ENCODE results near the gene ARHGAP11A.

ARHGAP11A gene

GRCh38 chr15:32667321-32667720 lies 52.0 kb downstream of the ARHGAP11A start:
- DNase-seq (ENCODE audit: low spot score) = no peak
- Mint-ChIP-seq H3K4me3 (no peak overlapping the region), H3K27ac (no peak overlapping the region), H3K4me1 (ENCODE audit: low read depth) (peaks cover 3% of the 10 kb centered on the region), H3K36me3 (ENCODE audit: low read depth) (peaks cover 4% of the 10 kb centered on the region), H3K27me3 (ENCODE audit: low read depth) (no peaks in the 10 kb centered on the region), H3K9me3 (no peaks in the 10 kb centered on the region)

- Mint-ChIP-seq H3K27me3 (ENCODE audit: low read depth) (no peaks in the 10 kb centered on the region), H3K36me3 (ENCODE audit: low read depth) (peaks cover under 1% of the 10 kb centered on the region), H3K4me1 (ENCODE audit: low read depth) (no peaks in the 10 kb centered on the region), H3K27ac (no peak overlapping the region), H3K4me3 (no peak overlapping the region), H3K9me3 (no peaks in the 10 kb centered on the region)
- DNase-seq (ENCODE audit: low spot score) = no peak
Observed at GRCh38 chr15:32668942-32669341, 53.6 kb downstream of the ARHGAP11A start.

DNA sequence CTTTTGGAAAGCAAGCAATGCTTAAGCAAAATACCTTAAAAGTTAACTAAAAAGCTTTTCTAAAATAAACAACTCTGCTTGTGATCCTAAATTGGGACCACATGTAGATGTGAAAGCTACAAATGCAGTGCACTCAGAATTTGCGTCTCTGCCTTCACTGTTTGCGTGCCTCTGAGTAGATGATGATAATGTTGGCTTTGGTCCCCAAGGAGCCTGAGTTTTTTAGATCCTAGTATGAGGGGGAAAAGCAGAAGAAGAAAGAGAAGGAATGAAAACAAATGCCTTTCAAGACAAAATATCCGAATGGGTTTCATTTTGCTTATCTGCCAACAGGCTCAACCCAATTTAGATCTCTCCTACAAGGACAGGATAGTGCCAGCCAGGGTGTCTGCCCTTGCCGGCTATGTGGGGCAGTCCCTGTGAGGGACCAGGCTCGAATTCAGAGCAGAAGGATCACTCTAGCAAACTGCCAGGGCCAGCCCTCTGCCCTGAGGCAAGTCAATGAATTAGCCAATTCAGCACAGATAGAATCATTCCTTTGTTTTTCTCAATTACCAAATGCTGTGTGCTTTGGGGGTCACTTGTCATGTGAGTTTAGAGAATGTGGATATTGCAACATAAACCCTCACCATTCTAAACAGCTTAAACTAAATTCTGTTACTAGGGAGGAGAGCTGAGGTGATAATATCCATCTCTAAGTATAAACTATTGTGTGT lies 54.8 kb downstream of the ARHGAP11A start:
- H3K27ac Mint-ChIP-seq = no peak overlapping the region
- no peak for DNase-seq (ENCODE audit: low spot score)
- no peaks in the 10 kb centered on the region for H3K4me1 Mint-ChIP-seq (ENCODE audit: low read depth)
- no peaks in the 10 kb centered on the region for H3K27me3 Mint-ChIP-seq (ENCODE audit: low read depth)
- H3K4me3 Mint-ChIP-seq = no peak overlapping the region
- no peaks in the 10 kb centered on the region for H3K36me3 Mint-ChIP-seq (ENCODE audit: low read depth)
- H3K9me3 Mint-ChIP-seq = no peaks in the 10 kb centered on the region

GRCh38 chr15:32670623-32671022 lies 55.3 kb downstream of the ARHGAP11A start:
- Mint-ChIP-seq H3K9me3 (no peaks in the 10 kb centered on the region), H3K4me1 (ENCODE audit: low read depth) (no peaks in the 10 kb centered on the region), H3K36me3 (ENCODE audit: low read depth) (no peaks in the 10 kb centered on the region), H3K27ac (no peak overlapping the region), H3K4me3 (no peak overlapping the region), H3K27me3 (ENCODE audit: low read depth) (no peaks in the 10 kb centered on the region)
- DNase-seq (ENCODE audit: low spot score) = no peak

DNA sequence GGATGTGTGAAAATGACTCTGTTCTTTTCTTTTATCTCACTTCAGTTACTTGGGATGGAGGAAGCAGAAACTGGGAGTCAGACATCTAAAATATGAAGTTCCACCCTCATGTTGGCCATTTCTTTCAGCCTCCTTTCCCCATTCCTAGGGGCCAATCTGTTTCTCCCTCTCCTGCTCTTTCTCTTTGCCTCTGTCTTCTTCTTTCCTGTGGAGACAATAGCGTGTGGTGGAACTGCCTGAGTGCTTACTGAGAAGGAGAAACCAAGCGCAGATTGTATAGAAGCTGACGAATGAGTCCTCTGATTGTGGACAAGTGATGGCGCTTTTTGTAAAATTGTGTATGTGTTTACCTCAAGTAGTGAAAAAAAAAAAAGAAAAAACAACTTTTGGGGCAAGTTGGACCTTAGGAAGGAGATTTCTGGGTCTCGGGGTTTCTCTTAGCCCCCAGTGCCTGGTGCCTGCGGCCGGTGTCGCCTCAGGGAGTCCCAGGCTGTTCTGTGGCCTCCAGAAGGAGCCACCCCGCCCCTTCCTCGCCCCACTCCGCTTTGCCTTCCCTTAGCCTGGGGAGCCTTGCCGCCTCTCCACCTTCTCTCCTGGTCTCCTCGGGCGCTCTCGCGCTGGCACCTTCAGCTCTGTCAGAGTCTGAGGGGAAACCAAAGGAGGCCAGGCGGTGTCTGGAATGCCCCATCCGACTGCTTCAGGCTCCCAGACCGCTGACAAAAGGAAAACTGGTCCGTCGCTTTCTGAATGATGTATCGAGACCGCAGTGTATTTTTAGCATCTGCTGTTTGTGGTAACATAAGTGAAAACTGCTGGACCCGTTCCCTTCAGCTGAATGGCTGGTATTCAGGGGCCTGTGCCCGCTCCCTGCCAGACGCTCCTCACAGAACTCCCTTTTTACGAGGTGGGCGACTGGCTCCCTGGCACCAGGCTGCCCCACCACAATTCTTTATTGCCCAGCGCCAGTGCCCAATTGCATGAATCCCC lies 56.3 kb downstream of the ARHGAP11A start:
- no peaks in the 10 kb centered on the region for H3K9me3 Mint-ChIP-seq

DNA sequence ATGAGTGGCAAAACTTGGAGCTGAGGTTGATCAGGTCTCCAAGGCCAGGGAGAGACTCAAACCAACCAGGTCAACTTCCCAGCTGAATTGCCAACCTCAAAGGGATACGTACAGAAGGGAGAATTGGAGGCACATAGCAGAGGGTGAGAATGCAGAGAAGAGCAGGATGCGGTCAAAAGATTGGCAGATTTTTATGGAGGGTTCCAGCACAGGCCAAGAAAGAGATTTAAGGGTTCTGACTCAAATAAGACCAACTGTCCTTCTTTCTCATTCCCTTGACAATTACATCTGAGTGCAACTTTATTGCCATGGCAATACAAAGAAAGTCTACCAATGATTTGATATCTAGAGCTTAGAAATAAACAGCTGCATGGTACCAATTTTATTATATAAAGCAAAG lies 59.4 kb downstream of the ARHGAP11A start:
- Mint-ChIP-seq H3K36me3 (ENCODE audit: low read depth) (no peaks in the 10 kb centered on the region), H3K27me3 (ENCODE audit: low read depth) (peaks cover 2% of the 10 kb centered on the region), H3K4me3 (no peak overlapping the region), H3K27ac (no peak overlapping the region), H3K4me1 (ENCODE audit: low read depth) (no peaks in the 10 kb centered on the region), H3K9me3 (no peaks in the 10 kb centered on the region)
- DNase-seq (ENCODE audit: low spot score) = no peak

More for the DNA sequence above, 56.3 kb downstream of the ARHGAP11A start:
- no peaks in the 10 kb centered on the region for H3K27me3 Mint-ChIP-seq (ENCODE audit: low read depth)
- no peaks in the 10 kb centered on the region for H3K4me1 Mint-ChIP-seq (ENCODE audit: low read depth)
- H3K36me3 Mint-ChIP-seq (ENCODE audit: low read depth) = no peaks in the 10 kb centered on the region
- DNase-seq (ENCODE audit: low spot score) = no peak
- H3K4me3 Mint-ChIP-seq = no peak overlapping the region
- no peak overlapping the region for H3K27ac Mint-ChIP-seq

DNA sequence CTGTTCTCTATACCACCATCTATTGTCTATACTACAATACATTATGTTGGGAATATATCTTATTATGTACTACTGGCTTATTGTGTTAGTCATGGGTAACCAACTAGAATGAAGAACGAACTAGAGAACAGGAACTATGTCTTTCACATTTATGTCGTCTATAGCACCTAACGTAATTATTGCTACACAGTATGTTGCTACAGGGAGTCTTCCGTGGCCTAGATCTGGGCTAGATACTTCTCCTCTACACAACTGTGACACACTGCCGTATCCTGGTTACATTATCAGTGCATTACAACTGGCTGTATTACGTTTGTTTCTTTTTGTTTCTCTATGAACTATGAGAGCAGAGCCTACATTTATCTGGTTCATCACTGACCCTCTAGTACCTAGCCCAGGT lies 60.2 kb downstream of the ARHGAP11A start:
- Mint-ChIP-seq H3K36me3 (ENCODE audit: low read depth) (no peaks in the 10 kb centered on the region), H3K9me3 (no peaks in the 10 kb centered on the region)
- no peak for DNase-seq (ENCODE audit: low spot score)

DNA sequence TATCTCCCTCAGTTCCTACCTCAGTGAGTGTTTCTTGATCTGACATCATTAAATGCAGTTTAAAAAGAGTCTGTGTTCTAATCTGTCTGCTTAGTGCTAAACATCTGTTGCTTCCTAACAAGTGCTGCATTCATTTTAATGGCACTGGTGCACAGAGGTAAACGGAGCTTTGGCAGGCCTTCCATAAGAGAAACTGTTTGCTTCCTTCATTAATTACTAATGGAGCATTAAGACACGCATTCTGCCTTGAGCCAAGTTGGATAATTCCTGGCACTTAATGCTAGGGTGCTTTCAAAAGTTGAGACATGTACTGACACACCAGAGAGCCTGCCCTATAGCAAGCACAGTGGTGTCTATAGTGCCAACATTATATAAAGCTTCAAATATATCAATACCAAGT lies 60.9 kb downstream of the ARHGAP11A start:
- H3K36me3 Mint-ChIP-seq (ENCODE audit: low read depth) = no peaks in the 10 kb centered on the region
- no peaks in the 10 kb centered on the region for H3K9me3 Mint-ChIP-seq
- H3K27me3 Mint-ChIP-seq (ENCODE audit: low read depth) = peaks cover 2% of the 10 kb centered on the region
- no peaks in the 10 kb centered on the region for H3K4me1 Mint-ChIP-seq (ENCODE audit: low read depth)
- no peak overlapping the region for H3K4me3 Mint-ChIP-seq
- DNase-seq (ENCODE audit: low spot score) = no peak
- no peak overlapping the region for H3K27ac Mint-ChIP-seq

More for the DNA sequence above, 60.2 kb downstream of the ARHGAP11A start:
- no peak overlapping the region for H3K27ac Mint-ChIP-seq
- H3K27me3 Mint-ChIP-seq (ENCODE audit: low read depth) = peaks cover 2% of the 10 kb centered on the region
- no peak overlapping the region for H3K4me3 Mint-ChIP-seq
- no peaks in the 10 kb centered on the region for H3K4me1 Mint-ChIP-seq (ENCODE audit: low read depth)

GRCh38 chr15:32677238-32677750 lies 62.0 kb downstream of the ARHGAP11A start:
- Mint-ChIP-seq H3K4me1 (ENCODE audit: low read depth) (no peaks in the 10 kb centered on the region), H3K4me3 (no peak overlapping the region), H3K27ac (no peak overlapping the region), H3K27me3 (ENCODE audit: low read depth) (peaks cover 2% of the 10 kb centered on the region), H3K9me3 (no peaks in the 10 kb centered on the region), H3K36me3 (ENCODE audit: low read depth) (no peaks in the 10 kb centered on the region)
- DNase-seq (ENCODE audit: low spot score) = no peak

GRCh38 chr15:32679298-32679690 lies 64.0 kb downstream of the ARHGAP11A start:
- no peak for DNase-seq (ENCODE audit: low spot score)
- Mint-ChIP-seq H3K9me3 (no peaks in the 10 kb centered on the region), H3K4me1 (ENCODE audit: low read depth) (peaks cover 7% of the 10 kb centered on the region), H3K36me3 (ENCODE audit: low read depth) (no peaks in the 10 kb centered on the region), H3K27ac (no peak overlapping the region), H3K4me3 (no peak overlapping the region), H3K27me3 (ENCODE audit: low read depth) (peaks cover 2% of the 10 kb centered on the region)

DNA sequence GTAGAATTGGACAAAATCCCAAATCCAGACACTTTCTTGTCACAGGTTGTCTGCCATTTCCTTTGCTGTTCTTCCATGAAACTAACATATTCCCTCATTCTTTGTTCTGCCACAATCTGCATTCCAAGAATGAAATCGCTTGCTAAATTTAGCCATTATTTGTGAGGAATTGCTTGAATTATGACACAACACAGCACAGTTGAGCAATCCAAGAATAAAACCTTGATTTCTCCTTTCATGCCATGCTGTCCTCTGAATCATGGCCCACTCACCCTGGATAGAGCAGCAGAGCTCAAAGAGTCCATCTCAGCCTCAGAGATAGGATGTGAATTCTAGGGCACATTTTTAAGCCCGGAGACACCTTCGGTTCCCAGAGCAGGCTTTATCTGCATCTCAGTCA lies 67.3 kb downstream of the ARHGAP11A start:
- no peaks in the 10 kb centered on the region for H3K36me3 Mint-ChIP-seq (ENCODE audit: low read depth)
- H3K4me3 Mint-ChIP-seq = no peak overlapping the region
- DNase-seq (ENCODE audit: low spot score) = no peak
- peaks cover 9% of the 10 kb centered on the region for H3K4me1 Mint-ChIP-seq (ENCODE audit: low read depth)
- no peaks in the 10 kb centered on the region for H3K9me3 Mint-ChIP-seq
- no peak overlapping the region for H3K27ac Mint-ChIP-seq
- peaks cover 2% of the 10 kb centered on the region for H3K27me3 Mint-ChIP-seq (ENCODE audit: low read depth)

DNA sequence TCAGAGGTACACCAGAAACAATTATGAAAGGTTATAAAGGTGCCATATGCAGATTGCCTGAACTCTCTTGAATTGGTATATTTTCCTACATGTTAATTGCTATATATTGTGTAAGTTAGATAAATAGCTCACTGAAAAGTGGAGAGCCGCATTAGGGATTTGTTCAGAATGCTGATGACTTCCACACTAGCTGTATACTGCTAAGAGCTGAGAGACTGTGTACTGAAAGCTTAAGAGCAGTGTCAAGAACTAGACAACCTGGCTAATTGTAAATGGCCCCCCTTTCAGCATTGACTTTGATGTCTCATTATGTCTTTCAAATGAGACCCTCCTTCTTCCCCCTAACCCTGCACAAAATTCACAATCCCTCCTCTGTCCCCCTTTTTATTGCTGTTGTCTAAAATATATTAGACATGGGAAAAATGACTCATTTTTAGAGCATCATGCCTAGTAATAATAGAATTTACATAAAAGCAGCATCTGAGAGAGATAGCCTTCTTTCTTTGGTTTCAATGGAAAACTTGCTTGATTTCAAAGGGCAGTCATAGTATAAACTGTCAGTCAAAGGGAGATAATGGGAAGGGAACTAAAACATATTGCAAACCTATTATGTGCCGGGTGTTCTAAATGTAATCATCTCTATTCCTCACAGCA lies 67.8 kb downstream of the ARHGAP11A start:
- Mint-ChIP-seq H3K9me3 (no peaks in the 10 kb centered on the region), H3K4me3 (no peak overlapping the region), H3K27me3 (ENCODE audit: low read depth) (peaks cover 2% of the 10 kb centered on the region), H3K36me3 (ENCODE audit: low read depth) (no peaks in the 10 kb centered on the region), H3K4me1 (ENCODE audit: low read depth) (peaks cover 9% of the 10 kb centered on the region), H3K27ac (no peak overlapping the region)
- DNase-seq (ENCODE audit: low spot score) = no peak

GRCh38 chr15:32683906-32684584 lies 68.7 kb downstream of the ARHGAP11A start:
- Mint-ChIP-seq H3K27ac (no peak overlapping the region), H3K36me3 (ENCODE audit: low read depth) (no peaks in the 10 kb centered on the region), H3K27me3 (ENCODE audit: low read depth) (no peaks in the 10 kb centered on the region), H3K4me3 (no peak overlapping the region), H3K9me3 (no peaks in the 10 kb centered on the region), H3K4me1 (ENCODE audit: low read depth) (peaks cover 9% of the 10 kb centered on the region)
- no peak for DNase-seq (ENCODE audit: low spot score)
